ENCODE results near the gene TRUB1.

The TRUB1 gene

GRCh38 chr10:115020449-115020848 is 82.5 kb downstream of the TRUB1 start:
- H3K27me3 Mint-ChIP-seq: peaks cover 13% of the 10 kb centered on the region
- H3K36me3 Mint-ChIP-seq (ENCODE audit: low read depth): no peaks in the 10 kb centered on the region
- DNase-seq: no peak
- no peaks in the 10 kb centered on the region for H3K9me3 Mint-ChIP-seq
- no peak overlapping the region for H3K4me3 Mint-ChIP-seq
- H3K27ac Mint-ChIP-seq: no peak overlapping the region
- no peak for ATAC-seq
- H3K4me1 Mint-ChIP-seq: no peaks in the 10 kb centered on the region

GRCh38 chr10:115022733-115023132 is 84.7 kb downstream of the TRUB1 start:
- no peaks in the 10 kb centered on the region for H3K4me1 Mint-ChIP-seq
- no peak for ATAC-seq

GRCh38 chr10:115023715-115024114 is 85.7 kb downstream of the TRUB1 start:
- no peak for DNase-seq
- no peak for ATAC-seq
- Mint-ChIP-seq H3K36me3 (ENCODE audit: low read depth) (no peaks in the 10 kb centered on the region), H3K9me3 (no peaks in the 10 kb centered on the region), H3K27ac (no peak overlapping the region), H3K27me3 (peaks cover 8% of the 10 kb centered on the region), H3K4me3 (no peak overlapping the region), H3K4me1 (no peaks in the 10 kb centered on the region)

More at GRCh38 chr10:115022733-115023132, 84.7 kb downstream of the TRUB1 start:
- no peak for DNase-seq
- Mint-ChIP-seq H3K9me3 (no peaks in the 10 kb centered on the region), H3K27ac (no peak overlapping the region), H3K27me3 (peaks cover 8% of the 10 kb centered on the region), H3K36me3 (ENCODE audit: low read depth) (no peaks in the 10 kb centered on the region), H3K4me3 (no peak overlapping the region)

- no peak overlapping the region for H3K27ac Mint-ChIP-seq
- no peaks in the 10 kb centered on the region for H3K4me1 Mint-ChIP-seq
- H3K9me3 Mint-ChIP-seq: no peaks in the 10 kb centered on the region
- ATAC-seq: no peak
- DNase-seq: no peak
- no peak overlapping the region for H3K4me3 Mint-ChIP-seq
- H3K36me3 Mint-ChIP-seq (ENCODE audit: low read depth): no peaks in the 10 kb centered on the region
- peaks cover 8% of the 10 kb centered on the region for H3K27me3 Mint-ChIP-seq
Observed at GRCh38 chr10:115024371-115024770, 86.4 kb downstream of the TRUB1 start.

- H3K4me1 Mint-ChIP-seq: no peaks in the 10 kb centered on the region
- no peaks in the 10 kb centered on the region for H3K9me3 Mint-ChIP-seq
- H3K27me3 Mint-ChIP-seq: peaks cover 6% of the 10 kb centered on the region
Observed at GRCh38 chr10:115026056-115026745, 88.2 kb downstream of the TRUB1 start.

GRCh38 chr10:115026746-115027140 is 88.7 kb downstream of the TRUB1 start:
- H3K27ac Mint-ChIP-seq: no peak overlapping the region
- H3K27me3 Mint-ChIP-seq: peaks cover 6% of the 10 kb centered on the region
- no peak for DNase-seq
- no peaks in the 10 kb centered on the region for H3K4me1 Mint-ChIP-seq
- no peak for ATAC-seq
- H3K9me3 Mint-ChIP-seq: no peaks in the 10 kb centered on the region
- no peak overlapping the region for H3K4me3 Mint-ChIP-seq
- no peaks in the 10 kb centered on the region for H3K36me3 Mint-ChIP-seq (ENCODE audit: low read depth)

More at GRCh38 chr10:115026056-115026745, 88.2 kb downstream of the TRUB1 start:
- Mint-ChIP-seq H3K36me3 (ENCODE audit: low read depth) (no peaks in the 10 kb centered on the region), H3K27ac (no peak overlapping the region), H3K4me3 (no peak overlapping the region)
- no peak for ATAC-seq
- DNase-seq: no peak

All from activated naive CD8-positive, alpha-beta T cell treated with anti-CD3 and anti-CD28 coated beads, Interleukin-2, amount 50 U/mL, for 24 hours (primary cell).